Stomach (tissue), 9 donors: ENCODE measurements around the gene HDDC2. TPM values are rescaled to one million over a fixed set of nuclear protein-coding genes. Genes with fewer than 3 reads are reported as not detected.

Experiments used
- DNase-seq, 2 donors: peaks; one replicate each; pipeline versions ENCODE4 v3.0.0 to v3.0.0-alpha.2; 2013 to 2019
- H3K27ac ChIP-seq, 5 donors: fragments of 200-600 bp in 4 of 5; sonication (generic) in 4 of 5; one replicate each; pipeline ENCODE4 v1.5.1; 2013 to 2019; ENCODE audit warnings: mild to moderate bottlenecking in 1 of 5, moderate library complexity in 1 of 5
- H3K27me3 ChIP-seq, 3 donors: fragments of 200-600 bp; sonication (generic); one replicate each; pipeline ENCODE4 v1.5.1; 2017 to 2019; ENCODE audit warnings: mixed run types in 1 of 3
- H3K36me3 ChIP-seq, 4 donors: fragments of 200-600 bp; sonication (generic); 1 replicate in 3 of 4; 2 replicates in 1 of 4; pipeline ENCODE4 v1.5.1; 2016 to 2019
- H3K4me1 ChIP-seq, 4 donors: fragments of 200-600 bp; sonication (generic); one replicate each; pipeline ENCODE4 v1.5.1; 2016 to 2019
- H3K4me3 ChIP-seq, 4 donors: fragments of 200-600 bp; sonication (generic) in 3 of 4; one replicate each; pipeline ENCODE4 v1.5.1; 2016 to 2019; ENCODE audit warnings: mild to moderate bottlenecking in 1 of 4
- H3K9me3 ChIP-seq, 4 donors: fragments of 200-600 bp; sonication (generic); one replicate each; pipeline ENCODE4 v1.5.1; 2016 to 2019
- CTCF ChIP-seq, 7 experiments: fragments of 450-650 bp in 4 of 7; fragments of 200-600 bp in 3 of 7; sonication (generic) in 3 of 7; IDR thresholded peaks; one replicate each; pipeline ENCODE4 v1.5.1; 2016 to 2019; ENCODE audit warnings: antibody characterized with exemption in 7 of 7, control low read depth in 2 of 7, mild to moderate bottlenecking in 1 of 7
- EP300 ChIP-seq: sonication (generic); formaldehyde crosslinking; IDR thresholded peaks from one replicate; pipeline ENCODE4 v1.6.1; 2017; ENCODE audit warnings: antibody characterized with exemption
- POLR2A ChIP-seq, 4 donors: fragments of 450-650 bp; IDR thresholded peaks; one replicate each; pipeline ENCODE4 v1.6.1; 2016; ENCODE audit warnings: antibody characterized with exemption in 4 of 4, control low read depth in 2 of 4, mild to moderate bottlenecking in 1 of 4, moderate library complexity in 1 of 4
- POLR2AphosphoS5 ChIP-seq, 3 donors: sonication (generic); formaldehyde crosslinking; IDR thresholded peaks; one replicate each; pipeline ENCODE4 v1.6.1; 2016; ENCODE audit warnings: antibody characterized with exemption in 3 of 3
- whole genome bisulfite sequencing, 5 donors: extraction: QIAGEN DNeasy Blood & Tissue Kit in 3 of 5; methylation state at CpG; one replicate each; pipeline versions ENCODE4 v1.1.5 to v1.1.7; 2013 to 2018; 5-methylcytosine and 5-hydroxymethylcytosine counted together
- intact Hi-C: fragments of 100-400 bp; cut with DNase I; formaldehyde crosslinking; loops from one replicate; pipeline ENCODE4 v1.15.1; 2023; ENCODE audit warnings: low total_unique reads
- polyA plus RNA-seq, 3 donors: library from polyadenylated mRNA; stranded (reverse); fragments of 200-250 nt; gene quantifications; one replicate each; pipeline ENCODE4 v1.2.3, GENCODE V29; 2013
- total RNA-seq, 5 donors: library from RNA; depleted of rRNA; stranded (reverse); fragments of >200 nt; gene quantifications; one replicate each; pipeline versions ENCODE4 v1.1.0 to v1.2.3, GENCODE V29; 2014 to 2016
- donor health status: healthy with polysubstance abuse.
- donor health status: Bipolar disorder and iron deficiency.
- donor health status: healthy.

The HDDC2 gene
- total and polyA plus RNA-seq, 8 donors = 7.6 to 145 (median 48.0) TPM; not detected in 1

GRCh38 chr6:125259354-125259736 lies 42.4 kb downstream of the HDDC2 start:
- Histone ChIP-seq H3K27ac (no peak overlapping the region), H3K9me3 (no peaks in the 10 kb centered on the region), H3K36me3 (no peaks in the 10 kb centered on the region), H3K27me3 (no peaks in the 10 kb centered on the region), H3K4me1 (no peaks in the 10 kb centered on the region), H3K4me3 (no peak overlapping the region)
- WGBS, 5 donors = 73 to 95% (median 82%) methylated on average over 2 of the region's 2 CpGs
- no peak for DNase-seq
- no peak for TF ChIP-seq CTCF (IDR thresholded peaks at IDR 0.05)
- TF ChIP-seq POLR2AphosphoS5 (IDR thresholded peaks at IDR 0.05) = no peak
- no peak for TF ChIP-seq POLR2A (IDR thresholded peaks at IDR 0.05)
- intact Hi-C loops = no loop called here

GRCh38 chr6:125258651-125259353 lies 43.0 kb downstream of the HDDC2 start:
- H3K27ac ChIP-seq = no peak overlapping the region
- no peak for DNase-seq
- H3K36me3 ChIP-seq = no peaks in the 10 kb centered on the region
- 86 to 98% (median 91%) methylated on average over 2 of the region's 2 CpGs for WGBS, 5 donors
- intact Hi-C loops = no loop called here
- H3K4me1 ChIP-seq = no peaks in the 10 kb centered on the region
- no peak for TF ChIP-seq POLR2A (IDR thresholded peaks at IDR 0.05)
- no peak for TF ChIP-seq POLR2AphosphoS5 (IDR thresholded peaks at IDR 0.05)
- no peak overlapping the region for H3K4me3 ChIP-seq
- H3K27me3 ChIP-seq = no peaks in the 10 kb centered on the region
- no peaks in the 10 kb centered on the region for H3K9me3 ChIP-seq

GRCh38 chr6:125257351-125257750 lies 44.4 kb downstream of the HDDC2 start:
- intact Hi-C loops = no loop called here
- no peak overlapping the region for H3K4me3 ChIP-seq
- no peak for DNase-seq
- H3K27ac ChIP-seq = no peak overlapping the region
- 91 to 100% (median 94%) methylated on average over 3 of the region's 3 CpGs for WGBS, 5 donors
- TF ChIP-seq POLR2AphosphoS5 (IDR thresholded peaks at IDR 0.05) (no peak), EP300 (no peak), POLR2A (IDR thresholded peaks at IDR 0.05) (no peak), CTCF (IDR thresholded peaks at IDR 0.05) (no peak)
- H3K9me3 ChIP-seq = no peaks in the 10 kb centered on the region
- no peaks in the 10 kb centered on the region for H3K36me3 ChIP-seq
- H3K4me1 ChIP-seq = no peaks in the 10 kb centered on the region
- H3K27me3 ChIP-seq = no peaks in the 10 kb centered on the region

- no peaks in the 10 kb centered on the region for H3K4me1 ChIP-seq
- WGBS, 5 donors = 69 to 81% (median 77%) methylated on average over 3 of the region's 3 CpGs
- no peaks in the 10 kb centered on the region for H3K27me3 ChIP-seq
- no peak overlapping the region for H3K4me3 ChIP-seq
- no peaks in the 10 kb centered on the region for H3K9me3 ChIP-seq
- no peak for TF ChIP-seq POLR2A (IDR thresholded peaks at IDR 0.05)
- TF ChIP-seq CTCF (IDR thresholded peaks at IDR 0.05) = no peak
- no peak for TF ChIP-seq POLR2AphosphoS5 (IDR thresholded peaks at IDR 0.05)
- TF ChIP-seq EP300 = no peak
- intact Hi-C loops = no loop called here
- H3K36me3 ChIP-seq = no peaks in the 10 kb centered on the region
- DNase-seq = no peak
- H3K27ac ChIP-seq = no peak overlapping the region
Measured at GRCh38 chr6:125255201-125255600, 46.6 kb downstream of the HDDC2 start.

- DNase-seq = no peak
- Histone ChIP-seq H3K27me3 (no peaks in the 10 kb centered on the region), H3K36me3 (no peaks in the 10 kb centered on the region), H3K27ac (no peak overlapping the region), H3K4me1 (no peaks in the 10 kb centered on the region), H3K4me3 (no peak overlapping the region), H3K9me3 (no peaks in the 10 kb centered on the region)
- 82 to 96% (median 95%) methylated on average over 3 of the region's 3 CpGs for WGBS, 5 donors
- intact Hi-C loops = no loop called here
- TF ChIP-seq POLR2A (IDR thresholded peaks at IDR 0.05) = no peak
- no peak for TF ChIP-seq CTCF (IDR thresholded peaks at IDR 0.05)
- no peak for TF ChIP-seq EP300
- TF ChIP-seq POLR2AphosphoS5 (IDR thresholded peaks at IDR 0.05) = no peak
Measured at GRCh38 chr6:125254321-125254720, 47.4 kb downstream of the HDDC2 start.
